K562 (cell line): Measurements from ENCODE around the gene SPATA20. TPM values are rescaled to one million over a fixed set of nuclear protein-coding genes. Genes with fewer than 3 reads are reported as not detected.

ENCODE experiments used
- ARHGAP35 ChIP-seq: fragments of 450-650 bp; IDR thresholded peaks from 2 replicates; pipeline ENCODE4 v1.6.1; 2018; ENCODE audit not compliant: partially characterized antibody
- CAMTA2 ChIP-seq: fragments of 250-450 bp; sonication (Bioruptor Pico); conservative IDR thresholded peaks from 2 replicates; pipeline ENCODE4 v1.5.1; 2022
- CEBPB ChIP-seq: fragments of 450-650 bp; IDR thresholded peaks from 2 replicates; pipeline ENCODE4 v1.6.1; 2016; ENCODE audit warnings: missing genetic modification characterization, missing compliant biosample characterization
- ETV5 ChIP-seq: sonication (generic); formaldehyde crosslinking; IDR thresholded peaks from 2 replicates; pipeline ENCODE4 v1.4.0; 2020; ENCODE audit warnings: low read depth, mild to moderate bottlenecking, missing genetic modification reagents
- FUS ChIP-seq: fragments of 200-400 bp; formaldehyde crosslinking; optimal IDR thresholded peaks from 2 replicates; pipeline ENCODE3; 2017; ENCODE audit warnings: low read depth, low read length
- GTF2E2 ChIP-seq: fragments of 200-800 bp; sonication (Bioruptor generic); IDR thresholded peaks from 2 replicates; pipeline ENCODE4 v1.6.1; 2016; ENCODE audit warnings: missing genetic modification characterization, missing compliant biosample characterization
- HEY1 ChIP-seq: fragments of 250-450 bp; sonication (Bioruptor Pico); IDR thresholded peaks from 2 replicates; pipeline ENCODE4 v1.5.0; 2020; ENCODE audit warnings: mild to moderate bottlenecking, moderate library complexity, borderline replicate concordance
- HLTF ChIP-seq: fragments of 450-650 bp; IDR thresholded peaks from 2 replicates; pipeline ENCODE4 v1.6.1; 2016
- NR2C1 ChIP-seq, 2 experiments: fragments of 450-650 bp; IDR thresholded peaks; 2 replicates each; pipeline ENCODE4 v1.6.1; 2017; ENCODE audit warnings: mild to moderate bottlenecking in 2 of 2, antibody characterized with exemption in 1 of 2, inconsistent platforms in 1 of 2, missing compliant biosample characterization in 1 of 2, missing genetic modification characterization in 1 of 2
- RBBP5 ChIP-seq: fragments of 200-600 bp; sonication (generic); IDR thresholded peaks from 2 replicates; pipeline ENCODE4 v1.6.1; 2012; ENCODE audit warnings: borderline replicate concordance, mild to moderate bottlenecking, low read length, control low read depth, inconsistent platforms; ENCODE audit not compliant: insufficient read depth, poor library complexity, severe bottlenecking
- SIRT6 ChIP-seq: IDR thresholded peaks from one replicate; pipeline ENCODE4 v1.6.1; 2012; ENCODE audit warnings: low read depth, mild to moderate bottlenecking, control low read depth, inconsistent platforms, low read length, moderate library complexity
- SMARCA4 ChIP-seq: fragments of 450-650 bp; IDR thresholded peaks from 2 replicates; pipeline ENCODE4 v1.6.1; 2016
- TAF15 ChIP-seq: fragments of 200-400 bp; formaldehyde crosslinking; IDR thresholded peaks from 2 replicates; pipeline ENCODE4 v1.6.1; 2017; ENCODE audit warnings: mild to moderate bottlenecking, low read depth, low read length, moderate library complexity
- TFAM ChIP-seq: fragments of 250-450 bp; sonication (Bioruptor Pico); conservative IDR thresholded peaks from 2 replicates; pipeline ENCODE4 v1.5.0; 2021; ENCODE audit warnings: mild to moderate bottlenecking, moderate library complexity
- TSC22D4 ChIP-seq: fragments of 450-650 bp; IDR thresholded peaks from 2 replicates; pipeline ENCODE4 v1.6.1; 2016; ENCODE audit warnings: missing genetic modification characterization, missing biosample characterization, control low read depth
- ZBED1 ChIP-seq: IDR thresholded peaks from 2 replicates; pipeline ENCODE4 v1.6.1; 2014
- ZNF121 ChIP-seq: sonication (generic); formaldehyde crosslinking; conservative IDR thresholded peaks from 2 replicates; pipeline ENCODE4 v1.8.0; 2022; ENCODE audit warnings: missing genetic modification reagents
- ZNF57 ChIP-seq: fragments of 450-650 bp; formaldehyde crosslinking; IDR thresholded peaks from 2 replicates; pipeline ENCODE4 v1.4.0; 2020; ENCODE audit warnings: mild to moderate bottlenecking, moderate library complexity
- ZNF77 ChIP-seq: fragments of 250-450 bp; sonication (Bioruptor Pico); IDR thresholded peaks from 2 replicates; pipeline ENCODE4 v1.5.0; 2020
- ZNF780A ChIP-seq: fragments of 250-450 bp; sonication (Bioruptor Pico); IDR thresholded peaks from 2 replicates; pipeline ENCODE4 v1.5.0; 2021; ENCODE audit warnings: mild to moderate bottlenecking
- ZNF79 ChIP-seq: fragments of 250-450 bp; sonication (Bioruptor Pico); IDR thresholded peaks from 2 replicates; pipeline ENCODE4 v1.4.0; 2020; ENCODE audit warnings: low read depth, mild to moderate bottlenecking, moderate library complexity
- polyA plus RNA-seq, 8 experiments: library from polyadenylated mRNA; depleted of rRNA in 4 of 8; stranded (reverse) in 5 of 8; unstranded in 3 of 8; fragments of >200 nt; fragmentation: Nextera tagmentation in 2 of 8; fragmentation: Illumina TruSeq in 1 of 8; extraction: Ambion mirVana in 2 of 8; extraction: Trizol in 1 of 8; gene quantifications; 2 replicates each; pipeline versions ENCODE4 v1.2.1 to v1.2.3, GENCODE V29; 2011 to 2014; ENCODE audit warnings: inconsistent platforms in 1 of 8, missing spikeins in 1 of 8
- total RNA-seq, 7 experiments: library from RNA; depleted of rRNA in 6 of 7; stranded (reverse); fragments of >200 nt in 6 of 7; fragmentation: Illumina TruSeq in 2 of 7; extraction: Trizol in 2 of 7; gene quantifications; 2 replicates each; pipeline versions ENCODE4 v1.2.1 to v1.2.3, GENCODE V29; 2011 to 2021; ENCODE audit warnings: low replicate concordance in 1 of 7
- TF ChIP-seq, protein P1 (sequence below): sonication (generic); formaldehyde crosslinking; IDR thresholded peaks from 2 replicates; pipeline ENCODE4 v1.8.1; 2023; ENCODE audit warnings: mild to moderate bottlenecking, missing genetic modification reagents
- TF ChIP-seq, protein P2 (sequence below): fragments of 200-400 bp; formaldehyde crosslinking; IDR thresholded peaks from 2 replicates; pipeline ENCODE4 v1.6.1; 2017; ENCODE audit warnings: mild to moderate bottlenecking, low read depth, low read length, moderate library complexity
- TF ChIP-seq, protein P3 (sequence below), 2 experiments: fragments of 450-650 bp; IDR thresholded peaks; 2 replicates each; pipeline ENCODE4 v1.6.1; 2016

Gene SPATA20
- total and polyA plus RNA-seq, 9 of the 15 experiments (the other 6 are each of a cell fraction or from before 2014, with no cell fraction given): 0.08 to 4.0 (median 1.5) TPM

DNA sequence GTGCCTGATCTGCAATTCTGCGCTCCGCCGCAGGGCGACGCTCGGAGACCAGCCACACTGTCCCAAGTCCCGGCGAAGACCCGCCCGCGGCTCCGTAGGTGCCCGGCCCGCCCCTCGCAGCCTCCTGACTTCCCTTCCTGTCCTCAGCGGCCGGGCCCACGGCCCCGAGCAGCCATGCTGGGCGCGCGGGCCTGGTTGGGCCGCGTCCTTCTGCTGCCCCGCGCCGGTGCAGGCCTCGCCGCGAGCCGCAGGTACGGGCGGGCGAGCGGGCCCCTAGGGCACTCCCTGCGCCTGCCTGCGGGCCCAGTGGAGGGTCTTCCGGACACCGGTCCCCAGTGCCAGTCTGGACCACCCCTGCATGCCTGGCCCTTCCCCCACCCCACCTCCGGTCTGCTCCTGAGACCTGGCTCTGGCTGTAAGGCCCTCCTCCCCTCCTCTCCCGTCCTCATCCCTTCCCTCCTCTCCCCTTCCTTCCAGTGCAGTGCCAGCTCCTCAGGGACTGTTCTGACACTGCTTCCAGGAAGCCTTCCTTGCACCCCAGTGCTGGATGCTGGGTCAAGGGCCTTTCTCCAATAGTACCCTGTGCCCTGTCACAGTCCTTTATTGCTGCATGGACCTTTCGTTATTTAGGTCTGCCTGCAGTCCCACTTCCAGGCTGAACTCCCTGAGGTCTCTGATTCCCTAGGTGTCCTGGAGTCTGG, at the start of gene SPATA20 (continued):
- TF ChIP-seq ZNF77 (CRISPR knock-in tag): no peak
- no peak for TF ChIP-seq ZNF79 (CRISPR knock-in tag)
- TF ChIP-seq SIRT6: no peak
- TF ChIP-seq ARHGAP35: no peak
- TF ChIP-seq ZNF57: no peak
- no peak for TF ChIP-seq FUS
- peak; percentile 41 for TF ChIP-seq RBBP5
- no peak for TF ChIP-seq ETV5 (CRISPR knock-in tag)
- TF ChIP-seq TSC22D4 (tag): no peak
- TF ChIP-seq, protein P1, sequence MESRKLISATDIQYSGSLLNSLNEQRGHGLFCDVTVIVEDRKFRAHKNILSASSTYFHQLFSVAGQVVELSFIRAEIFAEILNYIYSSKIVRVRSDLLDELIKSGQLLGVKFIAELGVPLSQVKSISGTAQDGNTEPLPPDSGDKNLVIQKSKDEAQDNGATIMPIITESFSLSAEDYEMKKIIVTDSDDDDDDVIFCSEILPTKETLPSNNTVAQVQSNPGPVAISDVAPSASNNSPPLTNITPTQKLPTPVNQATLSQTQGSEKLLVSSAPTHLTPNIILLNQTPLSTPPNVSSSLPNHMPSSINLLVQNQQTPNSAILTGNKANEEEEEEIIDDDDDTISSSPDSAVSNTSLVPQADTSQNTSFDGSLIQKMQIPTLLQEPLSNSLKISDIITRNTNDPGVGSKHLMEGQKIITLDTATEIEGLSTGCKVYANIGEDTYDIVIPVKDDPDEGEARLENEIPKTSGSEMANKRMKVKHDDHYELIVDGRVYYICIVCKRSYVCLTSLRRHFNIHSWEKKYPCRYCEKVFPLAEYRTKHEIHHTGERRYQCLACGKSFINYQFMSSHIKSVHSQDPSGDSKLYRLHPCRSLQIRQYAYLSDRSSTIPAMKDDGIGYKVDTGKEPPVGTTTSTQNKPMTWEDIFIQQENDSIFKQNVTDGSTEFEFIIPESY: peak; percentile 74; the same call in 1 of the 2 replicates
- TF ChIP-seq ZNF121 (CRISPR knock-in tag): no peak
- TF ChIP-seq NR2C1 (IDR thresholded peaks at IDR 0.05): no peak
- TF ChIP-seq NR2C1 (tag; IDR thresholded peaks at IDR 0.05): no peak
- no peak for TF ChIP-seq ZBED1
- TF ChIP-seq TFAM: no peak
- TF ChIP-seq HLTF: no peak
- no peak for TF ChIP-seq TAF15
- no peak for TF ChIP-seq CAMTA2 (CRISPR knock-in tag)
- no peak for TF ChIP-seq ZNF780A (CRISPR knock-in tag)
- TF ChIP-seq GTF2E2: no peak
- TF ChIP-seq, protein P2, sequence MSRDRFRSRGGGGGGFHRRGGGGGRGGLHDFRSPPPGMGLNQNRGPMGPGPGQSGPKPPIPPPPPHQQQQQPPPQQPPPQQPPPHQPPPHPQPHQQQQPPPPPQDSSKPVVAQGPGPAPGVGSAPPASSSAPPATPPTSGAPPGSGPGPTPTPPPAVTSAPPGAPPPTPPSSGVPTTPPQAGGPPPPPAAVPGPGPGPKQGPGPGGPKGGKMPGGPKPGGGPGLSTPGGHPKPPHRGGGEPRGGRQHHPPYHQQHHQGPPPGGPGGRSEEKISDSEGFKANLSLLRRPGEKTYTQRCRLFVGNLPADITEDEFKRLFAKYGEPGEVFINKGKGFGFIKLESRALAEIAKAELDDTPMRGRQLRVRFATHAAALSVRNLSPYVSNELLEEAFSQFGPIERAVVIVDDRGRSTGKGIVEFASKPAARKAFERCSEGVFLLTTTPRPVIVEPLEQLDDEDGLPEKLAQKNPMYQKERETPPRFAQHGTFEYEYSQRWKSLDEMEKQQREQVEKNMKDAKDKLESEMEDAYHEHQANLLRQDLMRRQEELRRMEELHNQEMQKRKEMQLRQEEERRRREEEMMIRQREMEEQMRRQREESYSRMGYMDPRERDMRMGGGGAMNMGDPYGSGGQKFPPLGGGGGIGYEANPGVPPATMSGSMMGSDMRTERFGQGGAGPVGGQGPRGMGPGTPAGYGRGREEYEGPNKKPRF: no peak
- no peak for TF ChIP-seq CEBPB
- TF ChIP-seq HEY1 (CRISPR knock-in tag): no peak
- TF ChIP-seq, protein P3, sequence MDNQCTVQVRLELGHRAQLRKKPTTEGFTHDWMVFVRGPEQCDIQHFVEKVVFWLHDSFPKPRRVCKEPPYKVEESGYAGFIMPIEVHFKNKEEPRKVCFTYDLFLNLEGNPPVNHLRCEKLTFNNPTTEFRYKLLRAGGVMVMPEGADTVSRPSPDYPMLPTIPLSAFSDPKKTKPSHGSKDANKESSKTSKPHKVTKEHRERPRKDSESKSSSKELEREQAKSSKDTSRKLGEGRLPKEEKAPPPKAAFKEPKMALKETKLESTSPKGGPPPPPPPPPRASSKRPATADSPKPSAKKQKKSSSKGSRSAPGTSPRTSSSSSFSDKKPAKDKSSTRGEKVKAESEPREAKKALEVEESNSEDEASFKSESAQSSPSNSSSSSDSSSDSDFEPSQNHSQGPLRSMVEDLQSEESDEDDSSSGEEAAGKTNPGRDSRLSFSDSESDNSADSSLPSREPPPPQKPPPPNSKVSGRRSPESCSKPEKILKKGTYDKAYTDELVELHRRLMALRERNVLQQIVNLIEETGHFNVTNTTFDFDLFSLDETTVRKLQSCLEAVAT (IDR thresholded peaks at IDR 0.05): no peak
- TF ChIP-seq SMARCA4: no peak
